Measurements from ENCODE around the gene TMTC2.

- no peak for TF ChIP-seq EZH2 (IDR thresholded peaks at IDR 0.05; ENCODE audit: borderline replicate concordance)
- TF ChIP-seq, protein P1, sequence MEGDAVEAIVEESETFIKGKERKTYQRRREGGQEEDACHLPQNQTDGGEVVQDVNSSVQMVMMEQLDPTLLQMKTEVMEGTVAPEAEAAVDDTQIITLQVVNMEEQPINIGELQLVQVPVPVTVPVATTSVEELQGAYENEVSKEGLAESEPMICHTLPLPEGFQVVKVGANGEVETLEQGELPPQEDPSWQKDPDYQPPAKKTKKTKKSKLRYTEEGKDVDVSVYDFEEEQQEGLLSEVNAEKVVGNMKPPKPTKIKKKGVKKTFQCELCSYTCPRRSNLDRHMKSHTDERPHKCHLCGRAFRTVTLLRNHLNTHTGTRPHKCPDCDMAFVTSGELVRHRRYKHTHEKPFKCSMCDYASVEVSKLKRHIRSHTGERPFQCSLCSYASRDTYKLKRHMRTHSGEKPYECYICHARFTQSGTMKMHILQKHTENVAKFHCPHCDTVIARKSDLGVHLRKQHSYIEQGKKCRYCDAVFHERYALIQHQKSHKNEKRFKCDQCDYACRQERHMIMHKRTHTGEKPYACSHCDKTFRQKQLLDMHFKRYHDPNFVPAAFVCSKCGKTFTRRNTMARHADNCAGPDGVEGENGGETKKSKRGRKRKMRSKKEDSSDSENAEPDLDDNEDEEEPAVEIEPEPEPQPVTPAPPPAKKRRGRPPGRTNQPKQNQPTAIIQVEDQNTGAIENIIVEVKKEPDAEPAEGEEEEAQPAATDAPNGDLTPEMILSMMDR (IDR thresholded peaks at IDR 0.05; ENCODE audit: poor library complexity), result no peak
- no peak for TF ChIP-seq EZH2phosphoT487 (IDR thresholded peaks at IDR 0.05; ENCODE audit: low read depth, severe bottlenecking, unreplicated experiment)
These were observed 94.7 kb downstream of the TMTC2 start for GRCh38 chr12:82781309-82781997.

All from hepatocyte (in vitro differentiated cells).